SU-DHL-6 (cell line): Measurements from ENCODE around the gene P2RY6.

Source experiments
- CTCF ChIP-seq: fragments of 200-600 bp; sonication (generic); IDR thresholded peaks from one replicate; pipeline ENCODE4 v1.5.1; 2017; ENCODE audit warnings: antibody characterized with exemption, mild to moderate bottlenecking, low read length, moderate library complexity; ENCODE audit not compliant: insufficient read depth, poor library complexity, severe bottlenecking
- EZH2phosphoT487 ChIP-seq: fragments of 200-600 bp; sonication (generic), shearing (Covaris generic); conservative IDR thresholded peaks from 2 replicates; pipeline ENCODE4 v1.6.1; 2018; ENCODE audit warnings: mild to moderate bottlenecking, antibody characterized with exemption, low read length, moderate library complexity, mixed read lengths

GRCh38 chr11:73314117-73314961 is 42.2 kb downstream of the P2RY6 start:
- no peak for TF ChIP-seq CTCF
- TF ChIP-seq EZH2phosphoT487, result no peak
